ENCODE measurements around the gene RBM22.

- TF ChIP-seq EZH2 (IDR thresholded peaks at IDR 0.05; ENCODE audit: borderline replicate concordance, low read length) (no peak), CTCF (IDR thresholded peaks at IDR 0.05; ENCODE audit: low read length) (no peak)
Measured at GRCh38 chr5:150665044-150665443, 35.8 kb downstream of the RBM22 start.
